ENCODE measurements around the gene CDKL2.

CDKL2 gene

DNA sequence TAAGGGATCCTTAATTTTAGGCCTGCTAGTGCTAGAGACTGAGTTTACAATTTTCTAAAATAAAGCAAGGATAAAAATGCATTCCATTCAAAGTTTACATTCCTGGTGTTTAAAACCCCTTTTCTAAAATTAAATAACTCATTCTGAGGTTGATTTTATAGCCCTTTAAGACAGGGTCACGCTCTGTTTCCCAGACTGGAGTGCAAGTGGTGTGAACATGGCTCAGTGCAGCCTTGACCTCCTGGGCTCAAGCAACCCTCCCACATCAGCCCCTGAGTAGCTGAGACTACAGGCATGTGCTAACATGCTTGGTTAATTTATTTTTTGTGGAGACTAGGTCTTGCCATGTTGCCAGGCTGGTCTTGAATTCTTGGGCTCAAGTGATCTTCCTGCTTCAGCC lies 6.8 kb upstream of the CDKL2 start:
- no peak overlapping the region for H3K27ac ChIP-seq (ENCODE audit: low read length)
- H4K20me1 ChIP-seq (ENCODE audit: insufficient read depth, low read length): no peaks in the 10 kb centered on the region
- no peaks in the 10 kb centered on the region for H3K27me3 ChIP-seq (ENCODE audit: insufficient read depth, low read length, poor library complexity)
- no peak overlapping the region for H2AFZ ChIP-seq (ENCODE audit: low read depth, low read length)
- H3K4me2 ChIP-seq (ENCODE audit: insufficient read depth, low read length): no peak overlapping the region
- no peaks in the 10 kb centered on the region for H3K79me2 ChIP-seq (ENCODE audit: insufficient read depth, low read length)
- H3K9me3 ChIP-seq (ENCODE audit: insufficient read depth, low read length, severe bottlenecking): no peaks in the 10 kb centered on the region
- no peak for ATAC-seq (ENCODE audit: insufficient read depth, low read depth)
- peaks cover 2% of the 10 kb centered on the region; the same call in 1 of the 2 replicates for H3K36me3 ChIP-seq (ENCODE audit: insufficient read depth, low read length)
- H3K4me1 ChIP-seq (ENCODE audit: insufficient read depth, low read length): no peaks in the 10 kb centered on the region
- TF ChIP-seq EZH2 (IDR thresholded peaks at IDR 0.05; ENCODE audit: borderline replicate concordance, low read depth, low read length, severe bottlenecking): no peak
- TF ChIP-seq, protein P1, sequence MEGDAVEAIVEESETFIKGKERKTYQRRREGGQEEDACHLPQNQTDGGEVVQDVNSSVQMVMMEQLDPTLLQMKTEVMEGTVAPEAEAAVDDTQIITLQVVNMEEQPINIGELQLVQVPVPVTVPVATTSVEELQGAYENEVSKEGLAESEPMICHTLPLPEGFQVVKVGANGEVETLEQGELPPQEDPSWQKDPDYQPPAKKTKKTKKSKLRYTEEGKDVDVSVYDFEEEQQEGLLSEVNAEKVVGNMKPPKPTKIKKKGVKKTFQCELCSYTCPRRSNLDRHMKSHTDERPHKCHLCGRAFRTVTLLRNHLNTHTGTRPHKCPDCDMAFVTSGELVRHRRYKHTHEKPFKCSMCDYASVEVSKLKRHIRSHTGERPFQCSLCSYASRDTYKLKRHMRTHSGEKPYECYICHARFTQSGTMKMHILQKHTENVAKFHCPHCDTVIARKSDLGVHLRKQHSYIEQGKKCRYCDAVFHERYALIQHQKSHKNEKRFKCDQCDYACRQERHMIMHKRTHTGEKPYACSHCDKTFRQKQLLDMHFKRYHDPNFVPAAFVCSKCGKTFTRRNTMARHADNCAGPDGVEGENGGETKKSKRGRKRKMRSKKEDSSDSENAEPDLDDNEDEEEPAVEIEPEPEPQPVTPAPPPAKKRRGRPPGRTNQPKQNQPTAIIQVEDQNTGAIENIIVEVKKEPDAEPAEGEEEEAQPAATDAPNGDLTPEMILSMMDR (IDR thresholded peaks at IDR 0.05; ENCODE audit: borderline replicate concordance, extremely low read depth, low read length, poor library complexity, severe bottlenecking): no peak
- no peak overlapping the region for H3K4me3 ChIP-seq (ENCODE audit: low read depth in 1 of 2, low read length in 2 of 2)
- no peak overlapping the region for H3K9ac ChIP-seq (ENCODE audit: low read depth, low read length)
- DNase-seq: no peak

DNA sequence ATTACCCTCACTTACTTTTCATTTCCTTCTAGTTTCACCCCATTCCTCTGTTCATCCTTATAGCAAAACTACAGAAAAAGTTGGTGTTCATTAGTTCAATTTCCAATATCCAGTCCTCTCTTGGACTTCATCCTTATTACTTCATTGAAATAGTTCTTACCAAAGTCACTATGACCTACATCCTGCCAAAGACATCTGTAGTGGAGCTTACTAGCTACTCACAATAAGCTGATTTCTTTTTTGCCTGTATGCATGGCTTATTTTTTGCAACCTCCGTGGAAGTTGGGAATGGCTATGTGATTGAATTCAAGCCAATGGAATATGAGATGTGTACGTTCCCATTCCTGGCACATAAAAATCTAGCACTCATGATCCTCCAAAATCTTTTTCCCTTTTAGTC lies 4.6 kb upstream of the CDKL2 start:
- no peaks in the 10 kb centered on the region for H3K27me3 ChIP-seq (ENCODE audit: insufficient read depth, low read length, poor library complexity)
- no peak overlapping the region for H3K4me2 ChIP-seq (ENCODE audit: insufficient read depth, low read length)
- H3K27ac ChIP-seq (ENCODE audit: low read length): no peak overlapping the region
- no peak overlapping the region for H2AFZ ChIP-seq (ENCODE audit: low read depth, low read length)
- no peaks in the 10 kb centered on the region for H3K4me1 ChIP-seq (ENCODE audit: insufficient read depth, low read length)
- DNase-seq (no peak), ATAC-seq (ENCODE audit: insufficient read depth, low read depth) (no peak)
- H3K4me3 ChIP-seq (ENCODE audit: low read depth in 1 of 2, low read length in 2 of 2): no peak overlapping the region
- no peaks in the 10 kb centered on the region for H4K20me1 ChIP-seq (ENCODE audit: insufficient read depth, low read length)
- no peaks in the 10 kb centered on the region for H3K79me2 ChIP-seq (ENCODE audit: insufficient read depth, low read length)
- H3K9me3 ChIP-seq (ENCODE audit: insufficient read depth, low read length, severe bottlenecking): no peaks in the 10 kb centered on the region
- H3K36me3 ChIP-seq (ENCODE audit: insufficient read depth, low read length): no peaks in the 10 kb centered on the region
- no peak for TF ChIP-seq EZH2 (IDR thresholded peaks at IDR 0.05; ENCODE audit: borderline replicate concordance, low read depth, low read length, severe bottlenecking)
- H3K9ac ChIP-seq (ENCODE audit: low read depth, low read length): no peak overlapping the region

- H3K27me3 ChIP-seq (ENCODE audit: insufficient read depth, low read length, poor library complexity): no peaks in the 10 kb centered on the region
These were observed 4.0 kb upstream of the CDKL2 start for GRCh38 chr4:75634281-75634680.

GRCh38 chr4:75633846-75634245 lies 3.5 kb upstream of the CDKL2 start:
- H3K27ac ChIP-seq (ENCODE audit: low read length): no peak overlapping the region
- no peak overlapping the region for H3K4me2 ChIP-seq (ENCODE audit: insufficient read depth, low read length)
- no peak for TF ChIP-seq EZH2 (IDR thresholded peaks at IDR 0.05; ENCODE audit: borderline replicate concordance, low read depth, low read length, severe bottlenecking)
- TF ChIP-seq, protein P1 (IDR thresholded peaks at IDR 0.05; ENCODE audit: borderline replicate concordance, extremely low read depth, low read length, poor library complexity, severe bottlenecking): no peak
- no peaks in the 10 kb centered on the region for H3K79me2 ChIP-seq (ENCODE audit: insufficient read depth, low read length)
- H3K9ac ChIP-seq (ENCODE audit: low read depth, low read length): no peak overlapping the region
- H3K36me3 ChIP-seq (ENCODE audit: insufficient read depth, low read length): no peaks in the 10 kb centered on the region
- H3K4me3 ChIP-seq (ENCODE audit: low read depth in 1 of 2, low read length in 2 of 2): no peak overlapping the region
- no peak for ATAC-seq (ENCODE audit: insufficient read depth, low read depth)
- no peak for DNase-seq
- no peaks in the 10 kb centered on the region for H3K9me3 ChIP-seq (ENCODE audit: insufficient read depth, low read length, severe bottlenecking)
- H4K20me1 ChIP-seq (ENCODE audit: insufficient read depth, low read length): no peaks in the 10 kb centered on the region
- no peak overlapping the region for H2AFZ ChIP-seq (ENCODE audit: low read depth, low read length)
- no peaks in the 10 kb centered on the region for H3K4me1 ChIP-seq (ENCODE audit: insufficient read depth, low read length)
- no peaks in the 10 kb centered on the region for H3K27me3 ChIP-seq (ENCODE audit: insufficient read depth, low read length, poor library complexity)

More at GRCh38 chr4:75634281-75634680, 4.0 kb upstream of the CDKL2 start:
- H4K20me1 ChIP-seq (ENCODE audit: insufficient read depth, low read length): no peaks in the 10 kb centered on the region
- H3K27ac ChIP-seq (ENCODE audit: low read length): no peak overlapping the region
- H3K9ac ChIP-seq (ENCODE audit: low read depth, low read length): no peak overlapping the region
- no peak overlapping the region for H3K4me3 ChIP-seq (ENCODE audit: low read depth in 1 of 2, low read length in 2 of 2)
- no peaks in the 10 kb centered on the region for H3K79me2 ChIP-seq (ENCODE audit: insufficient read depth, low read length)
- H3K9me3 ChIP-seq (ENCODE audit: insufficient read depth, low read length, severe bottlenecking): no peaks in the 10 kb centered on the region
- ATAC-seq (ENCODE audit: insufficient read depth, low read depth): no peak
- H3K4me2 ChIP-seq (ENCODE audit: insufficient read depth, low read length): no peak overlapping the region
- TF ChIP-seq, protein P1 (IDR thresholded peaks at IDR 0.05; ENCODE audit: borderline replicate concordance, extremely low read depth, low read length, poor library complexity, severe bottlenecking): no peak
- TF ChIP-seq EZH2 (IDR thresholded peaks at IDR 0.05; ENCODE audit: borderline replicate concordance, low read depth, low read length, severe bottlenecking): no peak
- H3K4me1 ChIP-seq (ENCODE audit: insufficient read depth, low read length): no peaks in the 10 kb centered on the region
- no peak overlapping the region for H2AFZ ChIP-seq (ENCODE audit: low read depth, low read length)
- no peaks in the 10 kb centered on the region for H3K36me3 ChIP-seq (ENCODE audit: insufficient read depth, low read length)
- DNase-seq: no peak
